ENCODE data around the gene RPN1.

GRCh38 chr3:128617557-128618397 lies 32.8 kb downstream of the RPN1 start:
- TF ChIP-seq CTCF (IDR thresholded peaks at IDR 0.05) (peak; percentile 87 to 95 (median 92)), EP300 (IDR thresholded peaks at IDR 0.05) (peak in 1 of 4 donors; percentile 68)

All from sigmoid colon (tissue), 4 donors.